Daoy (cell line): Measurements from ENCODE around the gene PREP. TPM values are rescaled to one million over a fixed set of nuclear protein-coding genes. Genes with fewer than 3 reads are reported as not detected.
"Not testable (repeated sequence)": the region's sequence is repeated elsewhere in the genome, so short reads cannot be mapped to it uniquely, and the experiment has no call there.

Experiments used
- DNase-seq: peaks from one replicate; pipeline ENCODE4 v3.0.0-alpha.2; 2015; ENCODE audit warnings: low read depth
- total RNA-seq: library from RNA; depleted of rRNA; stranded (reverse); fragments of >200 nt; shearing (Covaris generic); gene quantifications from 2 replicates; pipeline ENCODE4 v1.2.3, GENCODE V29; 2014; rRNA removed

PREP gene
- total RNA-seq = 12.1 and 17.0 TPM in 2 replicates

DNA sequence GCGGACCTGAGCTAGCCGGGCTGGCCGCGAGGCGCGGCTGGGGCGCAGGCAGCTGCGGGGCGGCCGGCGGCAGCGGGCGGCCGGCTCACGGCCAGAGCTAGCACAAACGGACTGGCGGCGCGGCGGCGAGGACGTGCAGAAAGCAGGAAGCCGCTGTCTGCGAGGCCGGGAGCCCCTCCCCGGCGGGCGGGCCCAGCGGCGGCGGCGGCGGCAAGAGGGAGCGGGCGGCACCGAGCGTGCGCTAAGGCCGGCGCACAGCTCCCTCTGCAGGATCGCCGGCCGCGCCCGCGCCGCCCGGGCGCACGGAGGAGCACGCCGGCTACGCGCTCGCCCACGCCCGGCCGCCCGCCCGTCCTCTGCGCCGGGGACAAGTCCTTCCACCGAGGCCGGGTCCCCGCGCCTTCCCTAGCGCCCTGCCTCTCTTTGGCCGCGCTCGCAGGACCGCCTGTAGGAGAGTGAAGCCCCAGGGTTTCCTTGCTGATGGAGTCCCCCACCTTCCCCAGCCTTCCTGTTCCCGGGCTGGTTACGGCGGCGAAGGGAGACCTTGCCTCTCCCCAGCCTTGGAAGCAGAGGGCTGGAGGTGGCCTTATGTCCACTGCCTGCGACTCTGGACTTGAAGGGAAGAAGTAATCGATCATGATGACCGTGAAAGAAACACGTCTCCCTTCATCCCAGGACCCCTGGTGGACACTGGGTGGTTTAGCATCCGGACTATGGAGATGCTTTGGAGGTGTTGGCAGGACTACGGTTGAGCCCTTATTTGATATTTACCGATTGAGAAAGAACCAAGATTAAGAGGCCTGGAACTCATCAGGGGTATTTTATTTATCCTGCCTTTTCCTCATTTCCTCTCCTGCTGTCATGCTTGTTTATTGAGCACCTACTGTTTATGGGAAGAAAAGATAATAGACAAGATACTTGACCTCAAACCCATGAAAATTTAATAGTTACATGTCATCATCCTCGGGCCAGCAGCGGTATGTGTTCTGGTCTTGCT lies at the start of gene PREP:
PREP (minus strand) TSS at position 144 of the 997 bp plus-strand sequence. CDS start 191 bp downstream, outside the sequence.
- DNase-seq = peak; percentile 93

DNA sequence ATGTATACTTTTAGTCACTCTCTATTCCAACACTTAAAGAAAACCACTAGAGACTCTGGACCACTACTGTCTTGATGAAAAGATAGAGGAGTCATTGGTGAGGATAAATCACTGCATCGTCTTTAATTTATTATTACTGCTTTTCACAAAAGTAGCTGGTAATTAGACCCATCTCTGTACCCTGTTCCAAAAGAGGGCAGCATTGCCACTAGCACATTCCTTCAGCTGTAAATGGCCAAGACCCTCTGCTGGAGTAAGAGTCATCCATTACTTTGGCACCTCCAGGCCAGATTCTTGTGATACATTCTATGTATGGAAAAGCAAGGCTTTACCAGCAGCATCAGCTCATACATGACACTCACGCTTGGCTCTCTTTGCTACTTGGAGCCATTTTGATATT lies 49.5 kb upstream of the PREP start:
- no peak for DNase-seq

DNA sequence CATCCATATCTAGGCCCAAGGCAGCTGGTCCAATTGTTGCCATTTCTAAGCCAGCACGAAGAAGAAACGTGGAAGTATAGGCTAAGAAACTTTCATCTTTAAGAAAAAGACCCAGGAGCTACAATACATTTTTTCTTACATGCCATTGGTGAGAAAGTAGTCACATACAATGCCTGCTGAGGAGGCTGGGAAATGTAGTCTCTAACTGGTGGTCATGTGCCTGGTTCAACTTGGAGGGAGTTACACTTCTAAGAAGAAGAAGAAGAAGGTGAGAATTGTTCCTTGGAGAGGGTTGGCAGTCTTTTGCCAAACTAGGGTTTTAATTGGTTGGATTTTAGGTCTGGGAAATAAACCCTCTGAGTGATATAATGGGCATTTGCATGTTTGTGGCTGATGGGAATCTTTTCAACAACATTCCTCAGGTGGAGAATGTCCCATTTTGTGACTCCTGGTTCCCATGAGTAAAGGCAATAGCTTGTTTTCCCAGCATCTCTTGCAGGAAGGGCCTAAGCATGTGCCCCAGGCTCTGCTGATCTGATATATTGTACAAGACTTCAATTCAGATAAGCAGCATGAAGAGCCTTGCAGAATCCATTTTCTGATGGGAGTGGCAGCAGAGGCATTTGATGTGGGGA lies 47.0 kb upstream of the PREP start:
- DNase-seq = no peak

DNA sequence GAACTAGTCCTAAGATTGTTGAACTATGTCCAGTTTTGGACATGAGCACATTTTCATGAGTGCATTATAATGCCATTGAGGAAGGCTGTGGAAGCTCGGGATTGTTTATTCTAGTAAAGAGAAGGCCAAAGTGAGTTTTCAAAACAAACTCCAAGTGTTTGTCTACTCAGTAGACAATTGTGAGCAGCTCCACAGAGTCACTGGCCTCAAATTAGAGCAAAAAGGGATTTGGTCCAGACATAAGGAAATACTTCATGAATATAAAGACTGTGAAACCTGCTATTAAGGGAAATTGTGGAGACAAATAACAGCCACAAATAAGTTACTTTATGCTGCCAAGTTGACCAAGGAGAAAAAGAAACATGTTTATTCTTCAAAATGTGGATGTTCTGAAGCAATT lies 42.6 kb upstream of the PREP start:
- no peak for DNase-seq

DNA sequence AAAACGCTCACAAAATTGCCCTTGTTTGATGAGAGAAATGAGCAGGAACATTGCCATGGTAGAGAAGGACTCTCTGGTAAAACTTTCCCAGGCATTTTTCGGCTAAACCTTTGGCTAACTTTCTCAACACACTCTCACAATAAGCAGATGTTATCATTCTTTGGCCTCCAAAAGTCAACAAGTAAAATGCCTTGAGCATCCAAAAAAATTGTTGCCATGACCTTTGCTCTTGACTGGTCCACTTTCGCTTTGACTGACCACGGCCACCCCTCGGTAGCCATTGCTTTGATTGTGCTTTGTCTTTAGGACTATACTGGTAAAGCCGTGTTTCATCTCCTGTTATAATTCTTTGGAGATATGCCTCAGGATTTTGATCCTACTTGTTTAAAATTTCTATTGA lies 41.1 kb upstream of the PREP start:
- no peak for DNase-seq

DNA sequence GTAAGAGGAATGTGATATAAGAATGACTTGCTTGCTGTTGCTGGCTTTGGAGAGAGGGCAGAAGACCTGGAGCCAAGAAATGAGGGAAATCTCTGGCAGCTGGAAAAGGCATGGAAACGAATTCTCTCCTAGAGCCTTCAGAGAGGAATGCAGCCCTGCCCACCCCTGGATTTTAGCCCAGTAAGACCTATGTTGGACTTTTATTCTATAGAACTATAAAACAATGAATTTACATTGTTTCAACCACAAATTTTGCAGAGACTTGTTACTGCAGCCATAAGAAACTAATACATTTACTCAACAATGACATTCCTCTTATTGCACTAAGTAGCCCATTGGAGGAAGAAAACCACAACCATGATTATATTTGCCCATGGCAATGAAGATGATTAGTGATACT lies 39.5 kb upstream of the PREP start:
- no peak for DNase-seq

DNA sequence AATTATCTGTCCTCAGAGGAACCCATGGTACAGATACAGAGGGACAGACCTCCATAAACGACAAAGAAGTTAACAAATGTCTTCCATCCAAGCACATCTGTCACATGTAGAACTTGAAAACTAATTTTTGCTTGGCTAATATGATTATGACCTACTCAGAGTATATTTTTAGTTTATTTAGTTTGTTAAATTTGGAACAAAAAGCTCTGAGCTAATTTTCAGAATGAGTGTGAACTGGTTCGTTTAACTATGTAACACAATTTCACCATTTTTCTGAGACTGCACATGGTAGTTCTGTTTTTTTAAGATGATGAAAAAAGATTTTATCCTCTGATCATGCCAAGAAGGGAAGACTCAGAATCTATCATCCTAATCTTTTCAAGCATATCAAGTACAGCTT lies 34.4 kb upstream of the PREP start:
- DNase-seq = no peak

DNA sequence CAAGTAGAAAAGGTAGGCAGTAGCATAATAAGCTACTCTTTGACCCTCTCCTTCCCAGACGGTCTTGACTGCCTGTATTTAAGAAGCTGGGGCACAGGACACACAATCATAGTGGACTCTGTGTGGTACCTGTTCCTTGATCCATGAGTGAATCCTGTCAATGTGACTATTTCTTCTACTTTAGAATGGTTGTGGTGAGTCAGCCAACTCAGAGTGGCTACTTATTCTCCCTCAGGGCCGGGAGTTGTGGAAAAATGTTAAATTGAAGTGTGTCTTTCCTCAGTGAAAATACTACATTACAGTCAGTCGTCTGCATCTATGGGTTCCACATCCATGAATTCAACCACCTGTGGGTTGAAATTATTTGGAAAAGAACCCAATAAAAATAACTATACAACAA lies 30.8 kb upstream of the PREP start:
- DNase-seq = no peak

DNA sequence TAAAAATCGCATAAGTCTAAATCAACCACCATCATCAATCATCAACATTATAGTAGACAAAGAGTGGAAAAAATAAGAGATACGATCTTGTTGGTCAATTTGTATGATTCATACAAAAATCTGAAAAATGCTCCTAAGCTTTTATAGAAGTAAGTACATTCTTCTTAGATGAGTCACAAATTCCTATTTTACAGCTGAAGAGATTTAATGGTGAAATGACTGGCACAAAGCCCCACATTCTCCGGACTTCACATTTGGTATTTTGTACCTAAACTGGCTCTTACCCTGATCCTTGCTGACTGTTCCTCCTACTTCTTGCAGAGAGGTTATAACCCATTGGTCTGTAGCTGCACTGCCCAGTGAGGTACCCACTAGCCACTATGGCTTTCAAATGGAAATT lies 29.9 kb upstream of the PREP start:
- DNase-seq = peak; percentile 62

DNA sequence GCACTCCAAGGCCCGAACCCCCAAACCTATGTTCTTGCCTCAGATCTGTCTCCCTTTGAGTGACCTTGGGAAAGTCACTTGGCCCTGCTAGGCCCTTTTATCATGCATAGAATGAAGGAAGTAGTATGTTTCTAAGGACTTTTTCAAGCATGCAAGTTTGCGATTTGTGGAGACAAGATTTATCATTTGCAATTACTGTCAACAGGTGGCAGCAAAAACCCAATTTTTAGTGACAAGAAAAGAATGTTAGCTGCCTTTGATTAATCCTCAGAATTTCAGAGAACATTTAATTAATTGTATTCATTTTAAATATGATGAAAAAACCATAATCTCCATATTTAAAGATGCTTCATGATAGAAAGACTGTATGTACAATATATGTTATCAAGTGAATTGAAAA lies 28.3 kb upstream of the PREP start:
- DNase-seq = peak; percentile 41

DNA sequence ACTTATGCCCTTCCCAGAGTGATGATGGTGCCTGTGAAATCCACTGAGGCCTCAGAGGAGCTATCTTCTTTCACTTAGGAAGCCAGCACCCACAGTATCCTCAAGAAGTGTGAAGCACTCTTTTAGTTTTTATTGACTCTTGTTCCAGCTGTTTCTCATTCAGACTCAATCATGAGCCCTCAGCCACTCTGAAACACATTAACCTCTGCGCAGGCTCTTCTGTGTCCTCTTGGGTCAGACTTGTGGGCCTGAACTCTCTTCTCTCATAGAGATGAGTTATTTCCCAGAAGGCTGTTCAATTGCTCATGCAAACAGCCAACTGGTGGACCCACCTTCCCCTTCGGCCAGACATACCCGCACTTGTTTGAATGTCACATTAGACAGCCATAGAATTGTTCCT lies 27.8 kb upstream of the PREP start:
- no peak for DNase-seq

DNA sequence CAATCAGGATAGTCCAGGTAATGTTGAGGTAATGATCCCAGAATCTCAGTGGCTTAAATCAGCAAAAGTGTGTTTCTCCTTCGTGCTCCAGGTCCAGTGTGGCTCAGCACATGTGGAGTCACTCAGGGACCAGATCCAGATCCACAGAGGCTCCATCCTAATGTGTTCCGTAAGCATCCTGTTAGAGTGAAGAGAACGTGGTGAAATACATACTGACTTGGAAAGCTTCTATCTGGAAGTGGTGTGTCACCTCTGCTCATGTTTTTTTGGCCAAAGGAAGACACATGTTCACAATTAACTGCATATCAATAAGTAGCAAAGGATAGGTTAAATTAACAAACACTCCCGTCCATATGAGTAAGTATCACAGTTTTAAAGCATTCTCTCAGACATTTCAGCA lies 26.8 kb upstream of the PREP start:
- no peak for DNase-seq

DNA sequence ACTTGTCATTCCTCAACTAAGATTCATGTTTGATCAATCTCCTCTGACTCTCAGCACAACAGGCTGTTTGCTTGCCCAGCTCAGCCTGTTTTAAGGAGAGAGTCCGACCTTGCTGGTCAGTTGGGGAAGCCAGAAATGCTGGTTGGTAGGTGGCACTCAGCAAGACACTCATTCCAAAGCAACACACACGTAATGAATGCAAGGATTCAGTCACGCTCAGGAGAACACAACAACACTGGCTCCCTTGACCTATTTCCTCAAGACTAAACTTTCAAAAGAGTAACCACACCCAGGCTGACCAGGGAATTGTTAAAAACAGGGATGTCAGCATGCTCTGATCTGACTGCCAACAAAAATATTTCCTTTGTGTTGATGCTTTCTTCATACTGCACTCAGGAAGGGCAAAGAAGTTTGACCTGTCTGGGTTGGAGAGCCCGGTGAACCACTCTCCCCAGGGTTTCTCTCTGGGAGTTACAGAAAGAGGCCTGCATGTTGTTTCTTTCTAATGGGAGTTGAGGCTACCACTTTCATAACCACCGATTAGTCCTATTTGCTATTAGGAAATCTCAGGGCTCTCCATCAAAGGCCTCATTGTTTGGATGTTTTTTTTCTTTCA lies 25.6 kb upstream of the PREP start:
- peak; percentile 47 for DNase-seq

DNA sequence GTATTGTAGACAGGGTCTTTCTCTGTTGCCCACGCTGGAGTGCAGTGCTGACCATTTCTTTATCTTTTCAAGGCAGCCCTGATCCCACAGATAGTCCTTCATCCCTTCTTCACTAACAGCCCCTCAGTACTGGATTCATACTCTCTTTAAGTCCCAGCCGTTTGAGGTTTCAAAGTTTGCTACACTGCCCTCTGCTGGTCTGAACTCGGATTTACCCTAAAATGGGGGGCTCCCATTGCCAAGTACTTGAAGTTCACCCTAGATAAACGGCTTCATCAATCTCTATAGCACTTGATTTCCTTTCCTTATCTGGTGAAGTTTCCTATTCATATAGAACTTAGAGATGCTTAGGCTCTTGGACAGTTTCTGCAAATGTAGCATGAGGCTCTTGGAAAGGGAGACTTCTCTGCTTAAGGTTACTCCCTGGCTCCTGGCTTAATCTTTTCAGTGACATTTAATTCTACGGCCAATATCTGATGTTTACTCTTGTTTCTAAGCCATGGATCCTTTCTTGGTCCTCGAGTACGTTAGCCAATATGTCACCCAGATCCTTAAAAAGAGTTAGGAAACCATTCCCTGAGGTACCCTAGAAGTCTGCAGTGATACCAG lies 21.4 kb upstream of the PREP start:
- peak; percentile 49 for DNase-seq

DNA sequence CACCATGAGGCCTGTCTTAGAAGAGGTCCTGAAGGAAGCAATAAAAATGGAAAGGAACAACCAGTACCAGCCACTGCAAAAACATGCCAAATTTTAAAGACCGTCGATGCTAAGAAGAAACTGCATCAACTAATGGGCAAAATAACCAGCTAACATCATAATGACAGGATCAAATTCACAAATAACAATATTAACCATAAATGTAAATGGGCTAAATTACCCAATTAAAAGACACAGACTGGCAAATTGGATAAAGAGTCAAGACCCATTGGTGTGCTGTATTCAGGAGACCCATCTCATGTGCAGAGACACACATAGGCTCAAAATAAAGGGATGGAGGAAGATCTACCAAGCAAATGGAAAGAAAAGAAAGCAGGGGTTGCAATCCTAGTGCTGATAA lies 14.1 kb upstream of the PREP start:
- DNase-seq = not testable (repeated sequence)

DNA sequence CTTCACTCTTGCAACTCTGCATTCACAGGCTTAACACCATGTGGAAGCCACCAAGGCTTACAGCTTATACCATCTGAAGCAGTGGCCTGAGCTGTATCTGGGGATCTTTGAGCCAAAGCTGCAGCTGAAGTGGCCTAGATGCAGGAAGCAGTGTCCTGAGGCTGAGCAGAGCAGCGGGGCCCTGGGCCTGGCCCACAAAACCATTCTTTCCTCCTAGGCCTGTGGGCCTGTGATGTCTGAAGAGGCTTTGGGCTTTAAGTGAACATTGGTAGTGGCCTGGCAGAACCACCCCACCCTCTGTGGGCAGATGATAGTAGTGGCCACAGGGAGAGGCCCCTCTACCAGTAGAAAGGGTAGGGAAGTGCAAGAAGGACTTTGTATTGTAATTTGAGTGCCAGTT lies 6.9 kb upstream of the PREP start:
- no peak for DNase-seq

DNA sequence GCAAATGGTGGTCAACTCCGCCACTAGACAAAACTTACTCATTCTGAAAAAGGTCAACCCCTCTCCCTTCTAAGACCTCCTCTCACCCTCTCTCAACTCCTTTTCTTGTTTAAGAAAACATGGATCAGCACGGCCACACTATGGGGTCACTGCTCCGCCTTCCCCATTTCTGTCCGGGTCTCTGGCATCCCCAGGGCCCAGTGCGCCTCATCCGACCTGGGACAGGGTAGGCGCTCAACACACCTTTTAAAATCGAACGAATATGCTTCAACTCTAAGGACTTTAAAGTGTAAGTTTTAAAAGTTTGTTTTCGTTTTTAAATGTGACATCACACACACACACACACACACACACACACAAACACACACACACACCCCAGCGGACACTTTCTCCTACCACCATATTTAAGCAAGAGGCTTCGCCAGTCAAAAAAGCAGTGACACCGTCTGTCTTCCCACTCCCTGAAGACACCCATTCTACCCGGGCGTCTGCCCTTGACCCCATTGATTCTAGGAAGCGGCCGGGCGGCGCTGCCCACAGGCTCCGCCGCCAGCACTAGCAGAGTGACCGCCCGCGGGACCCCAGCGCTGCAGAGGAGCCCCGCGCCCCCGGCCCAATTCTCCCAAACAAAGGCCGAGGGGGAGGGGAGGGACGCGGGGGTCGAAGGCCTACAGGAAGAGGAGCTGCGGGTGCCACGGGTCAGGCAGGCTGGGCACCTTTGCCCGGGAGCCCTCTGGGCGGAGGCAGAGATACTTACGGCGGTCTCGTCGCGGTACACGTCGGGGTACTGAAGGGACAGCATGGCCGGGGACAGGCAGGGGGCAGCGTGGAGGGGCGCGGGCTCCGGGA lies 568 bp downstream of the PREP start:
- DNase-seq = peak; percentile 31

DNA sequence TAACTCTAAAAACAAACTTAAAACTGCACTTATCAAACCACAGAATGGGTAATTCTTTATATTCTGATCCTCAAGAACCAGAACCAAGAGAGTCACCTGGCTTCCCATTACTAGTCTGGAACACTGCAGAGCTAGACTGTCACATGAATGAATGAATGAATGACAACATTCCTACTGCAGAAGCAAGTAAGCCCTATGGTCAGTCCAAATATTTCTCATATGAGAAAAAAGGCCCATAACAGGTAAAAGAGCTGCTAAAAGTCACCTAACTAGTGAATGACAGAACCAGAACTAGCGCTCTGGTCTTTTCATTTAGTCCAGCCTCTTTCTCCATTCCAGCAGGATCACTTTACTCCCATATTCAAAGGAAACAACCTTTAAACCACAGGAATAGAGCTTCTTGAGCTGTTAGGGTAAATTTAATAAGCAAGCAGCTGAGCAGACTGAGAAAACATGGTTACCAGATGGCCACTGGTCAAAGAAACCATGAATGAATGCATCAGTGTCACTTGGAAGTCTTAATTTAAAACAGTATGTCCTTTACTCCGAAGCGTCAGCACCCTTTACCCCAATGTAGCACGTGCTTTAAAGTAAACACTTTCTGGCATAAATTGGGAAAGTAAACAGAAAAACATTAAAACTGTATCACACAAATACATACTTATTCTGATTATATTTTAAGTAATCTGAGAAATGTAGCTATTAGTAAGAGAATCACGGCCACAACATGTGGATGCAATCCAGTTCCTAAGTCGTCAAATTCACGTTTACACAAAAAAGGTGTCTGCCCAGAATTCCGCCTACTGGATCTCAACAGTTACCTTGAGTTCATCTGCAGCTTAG lies 1.4 kb downstream of the PREP start:
- DNase-seq = no peak

DNA sequence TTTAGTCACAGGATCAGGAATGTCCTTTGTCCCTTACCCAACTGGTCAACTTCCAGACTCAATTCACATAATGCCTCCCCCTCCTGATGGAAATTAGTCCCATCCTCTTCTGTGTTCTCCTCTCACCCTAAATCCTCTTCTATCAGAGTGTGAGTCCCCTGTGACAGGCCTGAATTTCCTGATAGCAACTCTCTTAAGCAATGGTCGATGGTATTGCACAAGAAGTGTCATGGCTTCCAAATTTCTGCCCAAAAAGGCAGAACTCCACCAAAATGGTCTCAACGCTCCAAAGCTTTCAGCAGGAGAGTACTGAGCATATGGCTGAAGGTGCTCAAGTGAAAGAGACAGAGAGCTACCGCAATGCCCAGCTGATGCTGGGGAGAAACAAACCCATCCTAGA lies 2.4 kb downstream of the PREP start:
- DNase-seq = no peak

DNA sequence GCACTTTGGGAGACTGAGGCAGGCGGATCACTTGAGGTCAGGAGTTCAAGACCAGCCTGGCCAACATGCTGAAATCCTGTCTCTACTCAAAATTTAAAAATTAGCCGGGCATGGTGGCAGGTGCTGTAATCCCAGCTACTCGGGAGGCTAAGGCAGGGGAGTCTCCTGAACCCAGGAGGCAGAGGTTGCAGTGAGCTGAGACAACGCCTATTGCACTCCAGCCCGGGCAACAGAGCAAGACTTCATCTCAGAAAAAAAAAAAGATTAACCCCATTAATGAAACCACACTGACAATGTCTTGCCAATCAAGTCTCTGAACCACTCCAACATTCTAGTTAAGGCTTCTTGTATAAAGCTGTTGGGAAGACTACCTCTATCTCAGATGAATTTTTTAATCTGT lies 4.0 kb downstream of the PREP start:
- no peak for DNase-seq
